Left renal pelvis (tissue), 4 donors: ENCODE measurements around the gene BBOX1. TPM values are rescaled to one million over a fixed set of nuclear protein-coding genes. Genes with fewer than 3 reads are reported as not detected.
"Not testable (repeated sequence)": the region's sequence is repeated elsewhere in the genome, so short reads cannot be mapped to it uniquely, and the experiment has no call there.

Experiments
- DNase-seq, 4 donors: peaks; one replicate each; pipeline ENCODE4 v3.0.0-alpha.2; 2013; ENCODE audit warnings: low read depth in 4 of 4, low spot score in 3 of 4
- polyA plus RNA-seq, 4 donors: library from polyadenylated mRNA; unstranded; fragments of 120-200 nt; gene quantifications; one replicate each; pipeline ENCODE4 v1.2.1, GENCODE V29; 2013; ENCODE audit not compliant: insufficient read length in 4 of 4

Gene BBOX1
- polyA plus RNA-seq, 4 donors, result 1.3 to 62.2 (median 38.4) TPM

GRCh38 chr11:27174021-27174420, 133.4 kb downstream of the BBOX1 start:
- no peak for DNase-seq

- no peak for DNase-seq
Observed at GRCh38 chr11:27174672-27175210, 134.1 kb downstream of the BBOX1 start.

GRCh38 chr11:27175562-27175961, 134.9 kb downstream of the BBOX1 start:
- DNase-seq, result not testable (repeated sequence)

Other genes starting within 250 kb of the BBOX1 start
- gene FIBIN, start 46.7 kb upstream of the BBOX1 start, polyA plus RNA-seq, result 10 to 100 TPM; 13.6 to 93.3 (median 25.6) TPM